ENCODE measurements around the gene ARSG.
"Not testable (repeated sequence)": the region's sequence is repeated elsewhere in the genome, so short reads cannot be mapped to it uniquely, and the experiment has no call there.

The ARSG gene

DNA sequence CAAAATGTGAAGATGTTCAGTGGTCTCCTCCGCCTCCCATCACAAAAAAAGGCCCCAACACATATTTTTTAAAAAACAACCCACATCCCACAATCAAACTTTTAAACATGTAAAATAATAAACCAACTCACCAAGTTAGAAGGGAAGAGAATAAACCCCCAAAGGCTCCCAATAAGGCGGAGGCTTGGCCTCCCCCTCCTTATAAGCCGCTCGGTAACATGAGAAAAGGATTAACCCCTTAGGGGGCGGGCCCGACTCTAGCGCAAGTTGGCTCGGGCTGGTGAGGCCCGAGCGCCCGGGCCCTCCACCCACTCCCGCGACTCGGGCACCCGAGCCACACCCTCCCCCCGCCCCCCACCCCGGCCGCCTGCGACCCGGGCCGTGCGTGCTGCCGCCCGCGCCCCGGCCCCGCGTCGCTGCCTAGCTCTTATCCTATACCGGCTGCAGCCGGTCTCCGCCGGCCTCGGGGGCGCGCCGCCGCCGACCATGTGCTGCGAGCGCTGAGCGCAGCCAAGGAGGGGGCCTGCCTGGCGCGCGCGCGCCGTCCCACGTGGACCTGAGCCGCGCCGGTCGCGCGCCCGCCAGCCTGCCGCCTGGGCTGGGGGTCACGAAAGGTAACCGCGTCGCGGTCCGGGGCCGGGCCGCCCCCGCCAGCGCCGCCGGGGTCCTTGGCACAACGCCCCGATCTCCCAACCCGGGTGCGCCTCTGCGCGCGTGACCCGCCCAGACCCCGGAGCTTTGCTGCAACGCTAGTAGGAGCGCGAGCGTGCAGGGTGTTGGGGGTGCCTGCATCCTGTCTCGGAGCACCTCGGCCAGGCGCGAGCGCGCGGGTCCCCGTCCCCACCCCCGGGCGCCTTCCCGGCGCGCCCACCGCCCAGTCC lies at the start of gene ARSG, which contains the start of gene SLC16A6:
Gene ARSG (plus strand): TSS at position 541 of the 881 bp plus-strand sequence. CDS start 15,999 bp downstream, outside the sequence.
Gene SLC16A6 (minus strand): TSS at position 173 of the 881 bp plus-strand sequence. CDS start 12,807 bp downstream, outside the sequence.
- TF ChIP-seq ZFX (IDR thresholded peaks at IDR 0.05) = no peak
- TF ChIP-seq, protein P1, sequence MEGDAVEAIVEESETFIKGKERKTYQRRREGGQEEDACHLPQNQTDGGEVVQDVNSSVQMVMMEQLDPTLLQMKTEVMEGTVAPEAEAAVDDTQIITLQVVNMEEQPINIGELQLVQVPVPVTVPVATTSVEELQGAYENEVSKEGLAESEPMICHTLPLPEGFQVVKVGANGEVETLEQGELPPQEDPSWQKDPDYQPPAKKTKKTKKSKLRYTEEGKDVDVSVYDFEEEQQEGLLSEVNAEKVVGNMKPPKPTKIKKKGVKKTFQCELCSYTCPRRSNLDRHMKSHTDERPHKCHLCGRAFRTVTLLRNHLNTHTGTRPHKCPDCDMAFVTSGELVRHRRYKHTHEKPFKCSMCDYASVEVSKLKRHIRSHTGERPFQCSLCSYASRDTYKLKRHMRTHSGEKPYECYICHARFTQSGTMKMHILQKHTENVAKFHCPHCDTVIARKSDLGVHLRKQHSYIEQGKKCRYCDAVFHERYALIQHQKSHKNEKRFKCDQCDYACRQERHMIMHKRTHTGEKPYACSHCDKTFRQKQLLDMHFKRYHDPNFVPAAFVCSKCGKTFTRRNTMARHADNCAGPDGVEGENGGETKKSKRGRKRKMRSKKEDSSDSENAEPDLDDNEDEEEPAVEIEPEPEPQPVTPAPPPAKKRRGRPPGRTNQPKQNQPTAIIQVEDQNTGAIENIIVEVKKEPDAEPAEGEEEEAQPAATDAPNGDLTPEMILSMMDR (conservative IDR thresholded peaks at IDR 0.05) = no peak
- H3K27ac ChIP-seq = peak within 1 kb of the TSS; percentile 95

DNA sequence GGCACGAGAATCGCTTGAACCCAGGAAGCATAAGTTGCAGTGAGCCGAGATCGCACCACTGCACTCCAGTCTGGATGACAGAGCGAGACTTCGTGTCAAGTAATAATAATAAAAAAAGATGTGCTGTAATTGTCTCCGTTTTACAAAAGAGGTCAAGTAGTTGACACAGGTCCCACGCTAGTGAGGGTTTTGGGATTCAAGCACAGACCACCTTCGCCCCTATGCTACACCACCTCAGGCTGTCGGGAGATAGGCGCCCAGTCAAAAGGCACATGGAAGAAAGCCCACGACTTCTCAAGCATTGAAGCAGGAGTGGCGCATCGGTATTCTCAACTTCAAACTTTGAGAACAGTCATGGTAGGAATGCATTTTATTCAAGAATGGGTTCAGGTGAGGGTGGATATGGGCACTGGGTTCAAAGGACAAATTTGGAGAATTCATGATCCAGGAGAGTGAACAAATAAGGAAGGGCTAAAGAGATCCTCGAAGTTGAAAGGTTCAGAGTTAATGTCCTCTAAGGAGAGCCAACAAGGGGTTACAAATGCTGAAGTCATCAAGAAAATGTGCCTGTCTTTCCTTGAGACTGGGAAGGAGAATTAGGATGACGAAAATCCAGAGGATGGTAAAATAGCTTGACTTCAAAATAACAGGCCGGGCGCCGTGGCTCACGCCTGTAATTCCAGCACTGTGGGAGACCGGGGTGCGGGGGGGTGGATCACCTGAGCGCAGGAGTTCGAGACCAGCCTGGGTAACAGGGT lies 44.8 kb upstream of the ARSG start:
- TF ChIP-seq, protein P1 (conservative IDR thresholded peaks at IDR 0.05) = no peak
- no peak for TF ChIP-seq ZFX (IDR thresholded peaks at IDR 0.05)
- peak overlapping the region; percentile 87 for H3K27ac ChIP-seq

DNA sequence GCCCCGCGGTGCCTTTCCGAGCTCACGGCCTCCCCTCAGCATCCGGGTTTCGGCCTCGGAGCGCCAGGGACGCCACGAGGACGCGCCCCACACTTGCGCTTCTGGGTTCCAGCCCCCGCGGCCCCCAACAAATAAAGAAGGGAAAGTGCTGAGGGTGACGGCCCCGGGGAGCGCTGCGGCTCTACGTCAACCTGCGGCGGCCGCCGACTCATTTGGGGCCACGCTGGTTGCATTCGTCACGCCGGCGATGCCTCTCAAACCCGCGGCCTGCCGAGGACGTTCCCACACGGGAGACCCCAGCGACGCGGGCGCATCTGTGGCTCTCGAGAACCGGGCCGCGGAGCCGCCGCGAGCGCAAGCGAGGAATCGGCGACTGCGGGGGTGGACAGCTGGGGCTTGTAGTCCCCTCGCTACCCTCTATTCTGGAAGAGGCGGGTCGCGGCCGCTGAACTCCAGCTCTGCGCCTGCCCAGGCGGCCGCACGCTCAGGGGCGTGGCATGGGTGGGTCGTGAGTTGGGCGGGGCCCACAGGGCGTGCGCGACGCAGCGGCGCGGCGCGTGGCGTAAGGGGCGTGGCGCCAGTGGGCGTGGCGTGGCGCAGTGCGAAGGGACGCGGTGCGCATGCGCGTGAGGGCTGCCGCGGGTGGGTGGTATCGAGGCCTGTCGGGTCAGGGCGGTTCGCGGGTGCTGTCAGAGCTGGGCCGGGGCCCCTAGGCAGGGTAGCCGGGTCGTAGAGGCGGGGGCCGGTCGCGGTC lies 43.7 kb upstream of the ARSG start, which contains the start of gene AMZ2:
Gene AMZ2 (plus strand): TSS at position 599 of the 754 bp plus-strand sequence. CDS start 2,145 bp downstream, outside the sequence.
- TF ChIP-seq, protein P1 (conservative IDR thresholded peaks at IDR 0.05) = no peak
- peak; percentile 80 for TF ChIP-seq ZFX (IDR thresholded peaks at IDR 0.05)
- H3K27ac ChIP-seq = peak within 1 kb of the TSS; percentile 87

DNA sequence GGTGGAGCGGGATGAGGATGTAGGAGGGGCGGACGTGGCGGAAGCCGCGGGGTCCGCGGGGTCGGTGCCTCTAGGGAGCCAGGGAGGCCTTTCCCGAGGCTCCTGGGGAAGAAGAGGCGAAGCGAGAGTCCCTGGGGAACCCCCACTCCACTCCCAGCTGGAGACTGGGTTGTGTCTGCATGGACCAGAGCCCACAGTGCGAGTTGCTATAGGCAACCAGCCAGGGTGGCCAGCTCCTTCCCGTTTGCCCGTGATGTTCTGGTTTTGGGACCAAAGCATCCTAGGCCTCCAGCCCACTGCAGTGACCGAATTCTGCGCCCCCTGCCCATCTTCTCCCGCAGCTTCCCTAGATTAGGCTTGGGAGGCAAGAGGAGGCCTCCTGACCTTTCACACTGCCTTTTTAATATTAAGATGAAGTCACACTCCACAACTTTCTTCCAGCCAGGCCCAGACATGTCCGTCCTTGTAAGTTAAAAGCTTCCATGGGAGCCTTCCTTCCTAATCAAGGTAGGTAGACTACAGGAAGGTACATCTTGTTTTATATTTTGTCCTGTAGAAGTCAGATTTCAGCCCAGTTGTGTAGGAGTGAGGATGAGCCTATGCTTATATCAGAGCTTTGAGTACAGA lies 43.0 kb upstream of the ARSG start:
- peak overlapping the region; percentile 87 for H3K27ac ChIP-seq
- TF ChIP-seq, protein P1 (conservative IDR thresholded peaks at IDR 0.05) = no peak
- no peak for TF ChIP-seq ZFX (IDR thresholded peaks at IDR 0.05)

DNA sequence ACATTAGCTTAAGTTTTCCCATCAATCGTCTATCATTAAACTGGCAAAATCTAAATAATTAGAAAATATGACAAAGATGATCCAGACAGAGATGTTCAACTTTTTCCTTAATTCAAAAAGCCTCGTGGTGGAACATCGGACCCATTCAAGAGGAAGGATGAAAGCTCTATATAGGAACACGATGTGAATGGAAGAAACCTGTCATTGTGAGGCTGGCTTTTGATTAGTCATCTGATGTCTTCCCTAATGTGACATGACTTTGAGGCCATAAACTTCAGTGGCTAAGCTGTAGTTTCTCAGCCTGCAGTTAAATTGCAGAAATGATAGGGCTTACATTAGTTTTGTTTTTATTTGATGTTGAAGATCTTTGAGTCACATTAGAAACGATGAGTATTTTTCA lies 42.4 kb upstream of the ARSG start:
- TF ChIP-seq, protein P1 (conservative IDR thresholded peaks at IDR 0.05) = no peak
- no peak for TF ChIP-seq ZFX (IDR thresholded peaks at IDR 0.05)
- no peak overlapping the region for H3K27ac ChIP-seq

DNA sequence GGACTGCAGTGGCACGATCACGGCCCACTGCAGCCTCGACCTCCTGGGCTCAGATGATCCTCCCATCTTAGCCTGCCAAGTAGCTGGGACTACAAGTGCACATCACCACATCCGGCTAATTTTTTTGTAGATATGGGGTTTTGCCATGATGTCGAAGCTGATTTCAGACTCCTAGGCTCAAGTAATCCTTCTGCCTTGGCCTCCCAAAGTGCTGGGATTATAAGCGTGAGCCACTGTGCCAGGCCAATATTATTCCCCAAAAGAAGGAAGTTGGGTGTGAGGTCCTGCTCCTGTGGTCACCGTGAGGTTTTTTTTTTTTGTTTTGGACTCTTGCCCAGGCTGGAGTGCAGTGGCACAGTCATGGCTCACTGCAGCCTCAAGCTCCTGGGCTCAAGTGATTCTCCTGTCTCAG lies 41.9 kb upstream of the ARSG start:
- no peak for TF ChIP-seq ZFX (IDR thresholded peaks at IDR 0.05)
- TF ChIP-seq, protein P1 (conservative IDR thresholded peaks at IDR 0.05) = no peak
- no peak overlapping the region for H3K27ac ChIP-seq

DNA sequence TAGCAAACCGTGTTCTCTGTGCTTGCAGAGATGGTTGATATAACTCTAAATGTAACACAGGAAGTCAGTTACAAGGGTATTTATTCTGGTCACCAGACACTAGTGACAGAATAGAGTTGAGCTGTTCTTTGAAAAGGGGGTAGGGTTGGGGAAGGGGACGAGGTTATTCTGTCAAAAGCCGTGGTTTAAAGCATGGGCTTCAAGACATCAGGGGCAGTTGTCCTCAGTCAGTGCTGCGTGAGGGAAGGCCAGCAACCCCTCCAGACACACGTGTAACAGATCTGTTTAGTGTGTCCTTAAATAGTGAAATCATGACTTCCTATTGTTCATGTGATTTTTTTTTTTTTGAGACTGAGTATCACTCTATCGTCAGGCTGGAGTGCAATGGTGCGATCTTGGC lies 37.9 kb upstream of the ARSG start:
- not testable (repeated sequence) for H3K27ac ChIP-seq

Measured in C4-2B (cell line).